HG02970 (cell line): ENCODE measurements around the gene SEMA3G.

Source experiments
- ATAC-seq: cut with Tn5 transposase; IDR thresholded peaks from one replicate; pipeline ENCODE4 v1.9.1; 2021; ENCODE audit warnings: mild to moderate bottlenecking, moderate library complexity, moderate number of reproducible peaks; ENCODE audit not compliant: unreplicated experiment, low FRiP score

The SEMA3G gene

GRCh38 chr3:52479877-52480575, 35.1 kb upstream of the SEMA3G start:
- no peak for ATAC-seq

- no peak for ATAC-seq
Measured at GRCh38 chr3:52479037-52479876, 34.4 kb upstream of the SEMA3G start.

- no peak for ATAC-seq
Measured at GRCh38 chr3:52477796-52478095, 32.8 kb upstream of the SEMA3G start.

- ATAC-seq: no peak
Measured at GRCh38 chr3:52477076-52477795, 32.3 kb upstream of the SEMA3G start.

GRCh38 chr3:52473026-52473425, 28.1 kb upstream of the SEMA3G start:
- no peak for ATAC-seq

GRCh38 chr3:52472239-52473000, 27.5 kb upstream of the SEMA3G start:
- ATAC-seq: no peak

- no peak for ATAC-seq
Measured at GRCh38 chr3:52471371-52472238, 26.7 kb upstream of the SEMA3G start.

GRCh38 chr3:52470920-52471319, 26.0 kb upstream of the SEMA3G start:
- no peak for ATAC-seq

GRCh38 chr3:52469001-52469400, 24.1 kb upstream of the SEMA3G start:
- no peak for ATAC-seq

- ATAC-seq: no peak
Measured at GRCh38 chr3:52468336-52468735, 23.4 kb upstream of the SEMA3G start.

- no peak for ATAC-seq
Measured at GRCh38 chr3:52463416-52463815, 18.5 kb upstream of the SEMA3G start.

- ATAC-seq: no peak
Measured at GRCh38 chr3:52461874-52462273, 17.0 kb upstream of the SEMA3G start.

GRCh38 chr3:52458770-52459545, 14.1 kb upstream of the SEMA3G start:
- ATAC-seq: no peak

- ATAC-seq: no peak
Measured at GRCh38 chr3:52458031-52458760, 13.3 kb upstream of the SEMA3G start.

- ATAC-seq: no peak
Measured at GRCh38 chr3:52456800-52457183, 11.9 kb upstream of the SEMA3G start.

- no peak for ATAC-seq
Measured at GRCh38 chr3:52456169-52456799, 11.4 kb upstream of the SEMA3G start.

GRCh38 chr3:52455283-52456168, 10.6 kb upstream of the SEMA3G start, which contains the start of gene NISCH:
TSS of gene NISCH (plus strand) at chr3:52455604. CDS start at chr3:52455642, 38 bp downstream.
- ATAC-seq: peak; percentile 74
